ENCODE measurements around the gene LGALS7B. TPM values are rescaled to one million over a fixed set of nuclear protein-coding genes. Genes with fewer than 3 reads are reported as not detected.
"Not testable (repeated sequence)": the region's sequence is repeated elsewhere in the genome, so short reads cannot be mapped to it uniquely, and the experiment has no call there.

The LGALS7B gene
- total RNA-seq, 2 experiments from 2014 or later: not detected

GRCh38 chr19:38807374-38808098, 18.5 kb downstream of the LGALS7B start:
- H3K27me3 Mint-ChIP-seq (ENCODE audit: low read depth); H3K4me3 Mint-ChIP-seq; H3K9me3 Mint-ChIP-seq; DNase-seq; H3K27ac Mint-ChIP-seq; H3K4me1 Mint-ChIP-seq (ENCODE audit: low read depth); intact Hi-C loops (cut with micrococcal nuclease); H3K36me3 Mint-ChIP-seq (ENCODE audit: low read depth): not testable (repeated sequence)
- CTCF ChIA-PET: interaction anchor here (0.6 kb wide), 1 partner anchor 24 kb away, joined by 4 read pairs; no protein-coding TSS in a partner anchor

GRCh38 chr19:38808741-38809140, 19.7 kb downstream of the LGALS7B start:
- H3K27me3 Mint-ChIP-seq (ENCODE audit: low read depth): no peaks in the 10 kb centered on the region
- H3K4me3 Mint-ChIP-seq: no peak overlapping the region
- intact Hi-C loops (cut with micrococcal nuclease): no loop called here
- CTCF ChIA-PET: no interaction called here
- no peak overlapping the region for H3K27ac Mint-ChIP-seq
- H3K36me3 Mint-ChIP-seq (ENCODE audit: low read depth): no peaks in the 10 kb centered on the region
- no peaks in the 10 kb centered on the region for H3K9me3 Mint-ChIP-seq
- H3K4me1 Mint-ChIP-seq (ENCODE audit: low read depth): peaks cover 6% of the 10 kb centered on the region
- DNase-seq: no peak

GRCh38 chr19:38809592-38810252, 20.7 kb downstream of the LGALS7B start:
- no peak overlapping the region for H3K4me3 Mint-ChIP-seq
- CTCF ChIA-PET: no interaction called here
- no peak for DNase-seq
- no peaks in the 10 kb centered on the region for H3K9me3 Mint-ChIP-seq
- H3K4me1 Mint-ChIP-seq (ENCODE audit: low read depth): peaks cover 6% of the 10 kb centered on the region
- no peaks in the 10 kb centered on the region for H3K36me3 Mint-ChIP-seq (ENCODE audit: low read depth)
- H3K27me3 Mint-ChIP-seq (ENCODE audit: low read depth): no peaks in the 10 kb centered on the region
- intact Hi-C loops (cut with micrococcal nuclease): no loop called here
- no peak overlapping the region for H3K27ac Mint-ChIP-seq

GRCh38 chr19:38812009-38812840, 23.2 kb downstream of the LGALS7B start:
- no peaks in the 10 kb centered on the region for H3K4me1 Mint-ChIP-seq (ENCODE audit: low read depth)
- no peak for DNase-seq
- CTCF ChIA-PET: interaction anchor here (0.5 kb wide), 1 partner anchor 148 kb away, joined by 4 read pairs; no protein-coding TSS in a partner anchor
- H3K27ac Mint-ChIP-seq: no peak overlapping the region
- no peak overlapping the region for H3K4me3 Mint-ChIP-seq
- H3K9me3 Mint-ChIP-seq: no peaks in the 10 kb centered on the region
- no peaks in the 10 kb centered on the region for H3K36me3 Mint-ChIP-seq (ENCODE audit: low read depth)
- intact Hi-C loops (cut with micrococcal nuclease): no loop called here
- no peaks in the 10 kb centered on the region for H3K27me3 Mint-ChIP-seq (ENCODE audit: low read depth)

GRCh38 chr19:38812841-38813320, 23.9 kb downstream of the LGALS7B start, which contains the start of gene LGALS4:
LGALS4 (minus strand) TSS chr19:38812945; CDS start chr19:38812886, 59 bp downstream.
- no peak for DNase-seq
- Mint-ChIP-seq H3K27ac (no peak within 1 kb of the TSS), H3K4me3 (no peak within 1 kb of the TSS), H3K36me3 (ENCODE audit: low read depth) (no peaks in the 10 kb centered on the region), H3K4me1 (ENCODE audit: low read depth) (no peaks in the 10 kb centered on the region), H3K9me3 (no peaks in the 10 kb centered on the region), H3K27me3 (ENCODE audit: low read depth) (no peaks in the 10 kb centered on the region)
- intact Hi-C loops (cut with micrococcal nuclease): no loop called here
- CTCF ChIA-PET: no interaction called here

- no peak overlapping the region for H3K27ac Mint-ChIP-seq
Measured at GRCh38 chr19:38813323-38813722, 24.3 kb downstream of the LGALS7B start.

GRCh38 chr19:38813932-38814331, 24.9 kb downstream of the LGALS7B start:
- H3K9me3 Mint-ChIP-seq; H3K36me3 Mint-ChIP-seq (ENCODE audit: low read depth); DNase-seq; H3K27ac Mint-ChIP-seq; H3K27me3 Mint-ChIP-seq (ENCODE audit: low read depth); intact Hi-C loops (cut with micrococcal nuclease); H3K4me1 Mint-ChIP-seq (ENCODE audit: low read depth); H3K4me3 Mint-ChIP-seq: not testable (repeated sequence)
- CTCF ChIA-PET: interaction anchor here (0.5 kb wide), 1 partner anchor 540 kb away, joined by 5 read pairs; no protein-coding TSS in a partner anchor

More at GRCh38 chr19:38813323-38813722, 24.3 kb downstream of the LGALS7B start:
- no peaks in the 10 kb centered on the region for H3K36me3 Mint-ChIP-seq (ENCODE audit: low read depth)
- DNase-seq: no peak
- H3K27me3 Mint-ChIP-seq (ENCODE audit: low read depth): no peaks in the 10 kb centered on the region
- no peaks in the 10 kb centered on the region for H3K9me3 Mint-ChIP-seq
- H3K4me1 Mint-ChIP-seq (ENCODE audit: low read depth): no peaks in the 10 kb centered on the region
- no peak overlapping the region for H3K4me3 Mint-ChIP-seq
- CTCF ChIA-PET: no interaction called here
- intact Hi-C loops (cut with micrococcal nuclease): no loop called here

GRCh38 chr19:38815059-38816001, 26.3 kb downstream of the LGALS7B start:
- Mint-ChIP-seq H3K4me1 (ENCODE audit: low read depth) (no peaks in the 10 kb centered on the region), H3K4me3 (no peak overlapping the region), H3K27ac (no peak overlapping the region), H3K36me3 (ENCODE audit: low read depth) (no peaks in the 10 kb centered on the region), H3K9me3 (no peaks in the 10 kb centered on the region), H3K27me3 (ENCODE audit: low read depth) (no peaks in the 10 kb centered on the region)
- no peak for DNase-seq
- intact Hi-C loops (cut with micrococcal nuclease): no loop called here
- CTCF ChIA-PET: no interaction called here

- H3K27me3 Mint-ChIP-seq (ENCODE audit: low read depth): no peaks in the 10 kb centered on the region
Measured at GRCh38 chr19:38816131-38816750, 27.2 kb downstream of the LGALS7B start.

GRCh38 chr19:38817081-38817480, 28.1 kb downstream of the LGALS7B start:
- DNase-seq: no peak
- Mint-ChIP-seq H3K9me3 (no peaks in the 10 kb centered on the region), H3K4me1 (ENCODE audit: low read depth) (peaks cover 2% of the 10 kb centered on the region), H3K27ac (no peak overlapping the region), H3K27me3 (ENCODE audit: low read depth) (no peaks in the 10 kb centered on the region), H3K36me3 (ENCODE audit: low read depth) (peaks cover 1% of the 10 kb centered on the region), H3K4me3 (no peak overlapping the region)
- intact Hi-C loops (cut with micrococcal nuclease): no loop called here
- CTCF ChIA-PET: no interaction called here

More at GRCh38 chr19:38816131-38816750, 27.2 kb downstream of the LGALS7B start:
- Mint-ChIP-seq H3K4me1 (ENCODE audit: low read depth) (peaks cover 2% of the 10 kb centered on the region), H3K4me3 (no peak overlapping the region), H3K27ac (no peak overlapping the region), H3K36me3 (ENCODE audit: low read depth) (peaks cover 1% of the 10 kb centered on the region), H3K9me3 (no peaks in the 10 kb centered on the region)
- CTCF ChIA-PET: no interaction called here
- DNase-seq: no peak
- intact Hi-C loops (cut with micrococcal nuclease): no loop called here

GRCh38 chr19:38819231-38819920, 30.4 kb downstream of the LGALS7B start:
- DNase-seq: no peak
- H3K9me3 Mint-ChIP-seq: no peaks in the 10 kb centered on the region
- intact Hi-C loops (cut with micrococcal nuclease): no loop called here
- CTCF ChIA-PET: no interaction called here
- H3K4me3 Mint-ChIP-seq: no peak overlapping the region
- H3K27ac Mint-ChIP-seq: no peak overlapping the region
- peaks cover 12% of the 10 kb centered on the region for H3K36me3 Mint-ChIP-seq (ENCODE audit: low read depth)
- H3K27me3 Mint-ChIP-seq (ENCODE audit: low read depth): no peaks in the 10 kb centered on the region
- peaks cover 2% of the 10 kb centered on the region for H3K4me1 Mint-ChIP-seq (ENCODE audit: low read depth)

Data from activated naive CD4-positive, alpha-beta T cell treated with anti-CD3 and anti-CD28 coated beads for 36 hours (primary cell).